Hepatocyte (in vitro differentiated cells): ENCODE data around the gene STEAP2. TPM values are rescaled to one million over a fixed set of nuclear protein-coding genes. Genes with fewer than 3 reads are reported as not detected.

Experiments
- DNase-seq: peaks from one replicate; pipeline ENCODE4 v3.0.0-alpha.2; 2016; ENCODE audit warnings: low spot score
- H2AFZ ChIP-seq: fragments of 200-600 bp; sonication (generic); 2 replicates; pipeline ENCODE4 v1.6.0; 2016; ENCODE audit warnings: antibody characterized with exemption, mild to moderate bottlenecking
- H3K27ac ChIP-seq: fragments of 200-600 bp; sonication (generic); 2 replicates; pipeline ENCODE4 v1.5.1; 2016; ENCODE audit warnings: mild to moderate bottlenecking
- H3K27me3 ChIP-seq: fragments of 200-600 bp; sonication (generic); 2 replicates; pipeline ENCODE4 v1.6.1; 2016
- H3K36me3 ChIP-seq: fragments of 200-600 bp; sonication (generic); replicated peaks from 2 replicates; pipeline ENCODE4 v1.5.1; 2016; ENCODE audit warnings: low read depth; ENCODE audit not compliant: insufficient read depth
- H3K4me1 ChIP-seq: fragments of 200-600 bp; sonication (generic); 2 replicates; pipeline ENCODE4 v1.5.1; 2016; ENCODE audit warnings: mild to moderate bottlenecking, moderate library complexity; ENCODE audit not compliant: insufficient read depth
- H3K4me2 ChIP-seq: fragments of 200-600 bp; sonication (generic); 2 replicates; pipeline ENCODE4 v1.6.0; 2016
- H3K4me3 ChIP-seq: fragments of 200-600 bp; sonication (generic); 2 replicates; pipeline ENCODE4 v1.5.1; 2016; ENCODE audit warnings: mild to moderate bottlenecking
- H3K79me2 ChIP-seq: fragments of 200-600 bp; sonication (generic); 2 replicates; pipeline ENCODE4 v1.6.0; 2017; ENCODE audit warnings: mild to moderate bottlenecking
- H3K9me2 ChIP-seq: fragments of 200-600 bp; sonication (generic); replicated peaks from 2 replicates; pipeline ENCODE4 v1.6.0; 2017; ENCODE audit warnings: mild to moderate bottlenecking; ENCODE audit not compliant: insufficient read depth
- H3K9me3 ChIP-seq: fragments of 200-600 bp; sonication (generic); 2 replicates; pipeline ENCODE4 v1.5.1; 2016; ENCODE audit warnings: low read depth, mild to moderate bottlenecking
- H4K20me1 ChIP-seq: fragments of 200-600 bp; sonication (generic); 2 replicates; pipeline ENCODE4 v1.6.0; 2016; ENCODE audit warnings: mild to moderate bottlenecking; ENCODE audit not compliant: insufficient read depth, poor library complexity, severe bottlenecking
- CTCF ChIP-seq: fragments of 200-600 bp; sonication (generic); IDR thresholded peaks from 2 replicates; pipeline ENCODE4 v1.5.1; 2016; ENCODE audit warnings: antibody characterized with exemption, mild to moderate bottlenecking; ENCODE audit not compliant: poor library complexity
- EZH2 ChIP-seq: fragments of 200-600 bp; sonication (generic); IDR thresholded peaks from 2 replicates; pipeline ENCODE4 v1.6.1; 2016; ENCODE audit warnings: antibody characterized with exemption, mild to moderate bottlenecking, borderline replicate concordance
- EZH2phosphoT487 ChIP-seq: fragments of 200-600 bp; sonication (generic); IDR thresholded peaks from one replicate; pipeline ENCODE4 v1.6.1; 2018; ENCODE audit warnings: antibody characterized with exemption, mild to moderate bottlenecking, low read depth, moderate library complexity; ENCODE audit not compliant: unreplicated experiment, severe bottlenecking
- WGBS: methylation state at CpG from one replicate; pipeline ENCODE4 v1.1.6; 2016; ENCODE audit warnings: low lambda C conversion rate; ENCODE audit errors: missing lambda C conversion rate; 5-methylcytosine and 5-hydroxymethylcytosine counted together
- polyA plus RNA-seq: library from polyadenylated mRNA; unstranded; fragments of >200 nt; fragmentation: Nextera tagmentation; extraction: Ambion mirVana; gene quantifications from 2 replicates; pipeline ENCODE4 v1.2.1, GENCODE V29; 2016
- total RNA-seq: library from RNA; depleted of rRNA; stranded (reverse); fragments of >200 nt; gene quantifications from 2 replicates; pipeline ENCODE4 v1.2.3, GENCODE V29; 2014

Gene STEAP2
- total and polyA plus RNA-seq, 2 experiments from 2014 or later, result 2.4 to 8.3 TPM

- Histone ChIP-seq H3K4me1 (no peaks in the 10 kb centered on the region), H4K20me1 (no peaks in the 10 kb centered on the region), H3K9me2 (no peaks in the 10 kb centered on the region), H3K4me3 (no peak overlapping the region), H3K27me3 (no peaks in the 10 kb centered on the region), H3K9me3 (no peaks in the 10 kb centered on the region), H3K27ac (no peak overlapping the region), H3K4me2 (no peak overlapping the region), H3K79me2 (no peaks in the 10 kb centered on the region), H3K36me3 (no peaks in the 10 kb centered on the region), H2AFZ (no peak overlapping the region)
- TF ChIP-seq EZH2phosphoT487 (no peak), EZH2 (no peak), CTCF (no peak)
- DNase-seq, result no peak
- WGBS, result 91% methylated on average over 3 of the region's 3 CpGs
Measured at GRCh38 chr7:90166153-90166552, 45.4 kb upstream of the STEAP2 start.

- WGBS, result 93% methylated on average over 4 of the region's 4 CpGs
- no peaks in the 10 kb centered on the region for H3K36me3 ChIP-seq
Measured at GRCh38 chr7:90167361-90167760, 44.2 kb upstream of the STEAP2 start.

GRCh38 chr7:90169891-90170290, 41.6 kb upstream of the STEAP2 start:
- no peaks in the 10 kb centered on the region for H3K36me3 ChIP-seq
- 96% methylated on average over 1 of the region's 1 CpG for WGBS

More at GRCh38 chr7:90167361-90167760, 44.2 kb upstream of the STEAP2 start:
- Histone ChIP-seq H3K9me2 (no peaks in the 10 kb centered on the region), H4K20me1 (no peaks in the 10 kb centered on the region), H3K27ac (no peak overlapping the region), H3K9me3 (no peaks in the 10 kb centered on the region), H3K79me2 (no peaks in the 10 kb centered on the region), H3K4me2 (no peak overlapping the region), H3K27me3 (no peaks in the 10 kb centered on the region), H3K4me1 (no peaks in the 10 kb centered on the region), H3K4me3 (no peak overlapping the region), H2AFZ (no peak overlapping the region)
- no peak for TF ChIP-seq EZH2phosphoT487
- TF ChIP-seq CTCF, result no peak
- TF ChIP-seq EZH2, result no peak
- DNase-seq, result no peak

More at GRCh38 chr7:90169891-90170290, 41.6 kb upstream of the STEAP2 start:
- Histone ChIP-seq H3K27ac (no peak overlapping the region), H3K27me3 (no peaks in the 10 kb centered on the region), H3K4me2 (no peak overlapping the region), H3K4me3 (no peak overlapping the region), H3K9me3 (no peaks in the 10 kb centered on the region), H4K20me1 (no peaks in the 10 kb centered on the region), H3K9me2 (no peaks in the 10 kb centered on the region), H3K79me2 (no peaks in the 10 kb centered on the region), H2AFZ (no peak overlapping the region), H3K4me1 (no peaks in the 10 kb centered on the region)
- no peak for DNase-seq
- TF ChIP-seq CTCF (no peak), EZH2 (no peak), EZH2phosphoT487 (no peak)
